Activated T-cell treated with anti-CD3 and anti-CD28 coated beads, Interleukin-2, amount 50 U/mL, for 72 hours (primary cell): ENCODE data around the gene SGSH. TPM values are rescaled to one million over a fixed set of nuclear protein-coding genes. Genes with fewer than 3 reads are reported as not detected.

Experiments
- ATAC-seq, 2 donors: fragments of 150-1000 bp; cut with Tn5 transposase; replicated peaks in 1 of 2; 2 replicates each; pipeline ENCODE4 v1.10.0; 2021; ENCODE audit warnings: moderate library complexity in 2 of 2, mild to moderate bottlenecking in 1 of 2
- DNase-seq, 2 donors: peaks; one replicate each; pipeline ENCODE4 v3.0.0; 2021 to 2022; ENCODE audit warnings: mixed read lengths in 1 of 2
- H3K27ac Mint-ChIP-seq: one replicate; pipeline ENCODE4 v1.8.0; 2022; ENCODE audit warnings: mild to moderate bottlenecking, moderate library complexity, mixed read lengths
- H3K27me3 Mint-ChIP-seq: one replicate; pipeline ENCODE4 v1.8.0; 2022; ENCODE audit warnings: low read depth, mixed read lengths
- H3K36me3 Mint-ChIP-seq, 2 donors: one replicate each; pipeline ENCODE4 v1.8.0; 2022; ENCODE audit warnings: mixed read lengths in 2 of 2, mild to moderate bottlenecking in 1 of 2; ENCODE audit not compliant: insufficient read depth in 2 of 2
- H3K4me1 Mint-ChIP-seq: one replicate; pipeline ENCODE4 v1.8.0; 2022; ENCODE audit warnings: low read depth, mixed read lengths
- H3K4me3 Mint-ChIP-seq, 2 donors: one replicate each; pipeline ENCODE4 v1.8.0; 2022; ENCODE audit warnings: mild to moderate bottlenecking in 2 of 2, mixed read lengths in 2 of 2, moderate library complexity in 2 of 2
- H3K9me3 Mint-ChIP-seq, 2 donors: one replicate each; pipeline ENCODE4 v1.8.0; 2022; ENCODE audit warnings: mixed read lengths in 2 of 2
- total RNA-seq, 2 donors: library from RNA; stranded (reverse); gene quantifications; one replicate each; pipeline ENCODE4 v1.2.3, GENCODE V29; 2022

Gene SGSH
- total RNA-seq, 2 donors from 2014 or later = 51.3 to 64.4 TPM

DNA sequence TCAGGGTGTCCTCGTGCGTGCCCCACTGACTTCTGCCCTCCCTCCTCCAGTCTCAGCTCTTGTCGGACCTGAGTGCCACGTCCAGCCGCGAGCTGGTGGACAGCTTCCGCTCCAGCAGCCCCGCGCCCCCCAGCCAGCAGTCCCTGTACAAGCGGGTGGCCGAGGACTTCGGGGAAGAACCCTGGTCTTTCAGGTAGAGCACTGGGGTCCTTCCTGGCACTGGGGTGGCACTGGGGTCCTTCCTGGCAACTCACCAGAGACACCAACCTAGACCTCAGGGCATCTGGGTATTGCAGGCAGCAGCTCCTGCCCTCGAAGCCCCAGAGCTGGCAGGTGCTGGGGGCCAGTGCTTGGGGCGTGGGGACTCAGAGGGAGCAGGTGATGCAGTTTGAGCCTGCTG lies 25.0 kb downstream of the SGSH start:
- H3K4me1 Mint-ChIP-seq = peaks cover 6% of the 10 kb centered on the region
- no peak overlapping the region for H3K4me3 Mint-ChIP-seq
- DNase-seq = no peak
- no peaks in the 10 kb centered on the region for H3K36me3 Mint-ChIP-seq
- ATAC-seq = no peak
- no peaks in the 10 kb centered on the region for H3K27me3 Mint-ChIP-seq
- peaks cover 0 to 3% of the 10 kb centered on the region in 2 donors for H3K9me3 Mint-ChIP-seq
- H3K27ac Mint-ChIP-seq = no peak overlapping the region

DNA sequence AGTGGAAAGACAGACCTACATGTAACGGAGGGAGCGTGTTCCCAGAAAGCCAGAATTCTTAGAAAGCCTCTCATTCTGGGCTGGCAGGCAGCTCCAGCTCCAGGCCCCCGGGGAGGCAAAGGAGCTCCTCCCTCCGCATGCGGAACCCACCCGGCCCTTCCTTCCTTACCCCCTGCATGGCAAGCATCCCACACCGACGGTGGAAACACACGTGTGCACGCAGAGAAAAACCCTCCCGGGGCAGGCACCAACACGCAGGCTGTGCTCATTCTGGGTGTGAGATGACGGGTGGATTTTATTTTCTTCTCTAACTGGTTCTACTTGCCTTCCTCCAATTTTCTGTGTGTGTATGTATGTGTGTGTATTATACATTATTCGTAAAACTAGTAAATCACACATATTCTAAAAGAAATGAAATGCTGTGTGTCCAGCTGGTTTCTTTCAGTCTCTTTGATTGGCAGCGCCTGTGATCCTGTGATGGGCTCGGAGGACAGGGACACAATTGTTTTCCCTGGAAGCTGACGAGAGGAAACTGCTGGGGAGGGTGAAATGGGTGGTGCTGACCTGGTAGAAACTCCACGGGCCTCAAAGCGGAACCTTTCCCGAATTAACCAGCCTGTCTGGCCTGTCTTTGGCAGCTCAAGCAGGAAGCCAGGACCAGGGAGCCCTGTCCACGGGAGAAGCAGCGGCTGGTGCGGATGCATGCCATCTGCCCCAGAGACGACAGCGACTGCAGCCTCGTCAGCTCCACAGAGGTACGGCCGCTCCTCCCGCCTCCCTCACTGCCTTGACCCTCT lies 28.1 kb downstream of the SGSH start:
- H3K9me3 Mint-ChIP-seq = peaks cover 0 to 3% of the 10 kb centered on the region in 2 donors
- no peaks in the 10 kb centered on the region for H3K36me3 Mint-ChIP-seq
- no peak overlapping the region for H3K4me3 Mint-ChIP-seq
- ATAC-seq (no peak), DNase-seq (no peak)
- H3K4me1 Mint-ChIP-seq = peaks cover 8% of the 10 kb centered on the region
- no peaks in the 10 kb centered on the region for H3K27me3 Mint-ChIP-seq
- H3K27ac Mint-ChIP-seq = no peak overlapping the region

DNA sequence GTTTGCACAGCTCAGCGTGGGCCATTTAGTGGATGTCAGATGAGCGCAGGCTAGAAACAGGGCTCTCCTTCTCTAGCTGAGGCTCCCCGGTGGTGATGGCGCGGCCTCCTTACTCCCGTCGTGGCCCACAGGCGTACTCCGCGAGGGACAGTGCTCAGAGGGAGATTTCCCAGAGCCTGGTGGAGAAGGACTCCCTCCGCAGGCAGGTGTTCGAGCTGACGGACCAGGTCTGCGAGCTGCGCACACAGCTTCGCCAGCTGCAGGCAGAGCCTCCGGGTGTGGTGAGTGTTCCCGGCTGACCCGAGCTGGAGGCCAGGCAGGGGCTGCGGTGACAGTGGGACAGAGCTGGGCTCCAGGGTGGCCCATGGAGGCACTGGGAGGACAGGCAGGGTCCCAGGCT lies 28.9 kb downstream of the SGSH start:
- ATAC-seq (no peak), DNase-seq (no peak)
- Mint-ChIP-seq H3K36me3 (no peaks in the 10 kb centered on the region), H3K4me3 (no peak overlapping the region), H3K9me3 (peaks cover 0 to 3% of the 10 kb centered on the region in 2 donors), H3K4me1 (peaks cover 8% of the 10 kb centered on the region), H3K27ac (no peak overlapping the region), H3K27me3 (no peaks in the 10 kb centered on the region)

DNA sequence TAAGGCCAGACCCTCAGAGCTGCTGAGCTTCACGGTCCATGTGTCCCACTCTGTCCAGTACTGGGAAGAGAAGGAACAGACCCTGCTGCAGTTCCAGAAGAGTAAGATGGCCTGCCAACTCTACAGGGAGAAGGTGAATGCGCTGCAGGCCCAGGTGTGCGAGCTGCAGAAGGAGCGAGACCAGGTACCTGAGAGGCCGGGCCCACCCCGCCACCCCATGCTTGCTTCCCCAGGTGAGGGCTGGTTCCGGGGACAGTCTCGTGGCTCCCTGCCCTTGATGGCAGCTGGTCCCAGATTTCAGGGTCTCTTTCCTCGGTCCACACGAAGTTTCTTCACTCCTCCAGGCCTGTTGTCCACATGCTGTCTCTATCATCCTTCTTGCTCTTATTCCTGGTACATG lies 29.4 kb downstream of the SGSH start:
- peaks cover 8% of the 10 kb centered on the region for H3K4me1 Mint-ChIP-seq
- H3K4me3 Mint-ChIP-seq = no peak overlapping the region
- peaks cover 0 to 3% of the 10 kb centered on the region in 2 donors for H3K9me3 Mint-ChIP-seq
- H3K27me3 Mint-ChIP-seq = no peaks in the 10 kb centered on the region
- ATAC-seq (no peak), DNase-seq (no peak)
- no peak overlapping the region for H3K27ac Mint-ChIP-seq
- no peaks in the 10 kb centered on the region for H3K36me3 Mint-ChIP-seq

DNA sequence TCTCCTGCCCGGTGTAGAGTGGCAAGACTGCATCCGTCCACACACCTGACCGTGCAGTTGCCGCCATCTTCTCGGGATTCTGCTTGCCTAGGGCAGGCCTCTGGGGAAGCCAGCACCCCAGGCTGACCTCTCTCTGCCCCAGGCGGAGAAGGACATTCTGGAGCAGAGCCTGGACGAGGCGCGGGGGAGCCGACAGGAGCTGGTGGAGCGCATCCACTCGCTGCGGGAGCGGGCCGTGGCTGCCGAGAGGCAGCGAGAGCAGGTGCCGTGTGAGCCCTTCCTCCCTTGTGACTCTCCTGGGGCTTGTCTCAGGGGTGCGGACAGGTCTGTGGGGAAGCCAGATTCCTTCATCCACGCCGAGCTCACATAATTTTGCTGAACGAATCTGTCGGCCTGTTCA lies 30.5 kb downstream of the SGSH start:
- peaks cover 8% of the 10 kb centered on the region for H3K4me1 Mint-ChIP-seq
- DNase-seq (no peak), ATAC-seq (no peak)
- no peaks in the 10 kb centered on the region for H3K36me3 Mint-ChIP-seq
- no peak overlapping the region for H3K27ac Mint-ChIP-seq
- no peak overlapping the region for H3K4me3 Mint-ChIP-seq
- peaks cover 0 to 3% of the 10 kb centered on the region in 2 donors for H3K9me3 Mint-ChIP-seq
- no peaks in the 10 kb centered on the region for H3K27me3 Mint-ChIP-seq

DNA sequence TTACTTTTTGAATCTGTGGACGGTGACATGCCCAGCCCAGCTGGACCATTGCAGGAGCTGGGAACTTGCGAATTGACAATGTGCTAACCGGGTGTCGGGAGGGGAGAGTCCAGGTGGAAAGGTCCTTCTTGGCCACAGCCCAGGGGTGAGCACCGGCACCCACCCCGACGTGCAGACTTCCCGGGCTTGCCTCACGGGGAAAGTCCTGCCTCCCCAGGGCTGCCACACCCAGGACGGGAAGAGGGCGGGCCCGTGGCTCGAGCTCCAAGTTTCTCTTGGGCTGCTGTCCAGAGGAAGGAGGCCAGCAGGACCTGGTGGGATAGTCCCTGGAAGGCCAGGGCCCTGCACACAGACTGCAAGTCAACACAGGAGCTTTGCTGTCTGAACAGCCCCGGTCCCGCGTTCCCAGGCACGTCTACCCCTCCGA lies 32.6 kb downstream of the SGSH start:
- no peak for DNase-seq
- H3K4me1 Mint-ChIP-seq = peaks cover 8% of the 10 kb centered on the region
- ATAC-seq = no peak
- H3K36me3 Mint-ChIP-seq = no peaks in the 10 kb centered on the region
- H3K27me3 Mint-ChIP-seq = no peaks in the 10 kb centered on the region
- no peak overlapping the region for H3K4me3 Mint-ChIP-seq
- H3K27ac Mint-ChIP-seq = no peak overlapping the region
- H3K9me3 Mint-ChIP-seq = no peaks in the 10 kb centered on the region

DNA sequence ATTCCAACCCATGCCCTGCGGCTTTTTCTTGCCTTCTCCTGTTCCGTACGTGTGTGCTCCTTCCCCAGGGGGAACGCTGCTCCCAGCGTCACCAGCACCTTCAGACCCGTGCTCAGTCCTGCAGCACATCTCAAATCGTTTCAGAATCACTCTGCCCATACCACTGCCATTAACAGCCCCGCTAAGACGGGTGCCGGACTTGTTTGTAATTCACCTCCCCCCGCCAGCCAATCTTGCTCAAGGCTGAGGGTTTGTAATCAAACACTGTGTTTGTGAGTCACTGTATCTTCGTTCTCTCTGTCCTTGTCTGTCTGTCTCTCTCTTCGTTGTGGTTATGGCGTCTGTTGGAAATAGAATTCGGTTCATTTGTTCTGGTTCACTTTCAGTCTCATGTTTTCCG lies 33.0 kb downstream of the SGSH start:
- Mint-ChIP-seq H3K4me3 (no peak overlapping the region), H3K27me3 (no peaks in the 10 kb centered on the region), H3K36me3 (no peaks in the 10 kb centered on the region), H3K9me3 (no peaks in the 10 kb centered on the region), H3K27ac (no peak overlapping the region), H3K4me1 (peaks cover 8% of the 10 kb centered on the region)
- ATAC-seq (no peak), DNase-seq (no peak)

DNA sequence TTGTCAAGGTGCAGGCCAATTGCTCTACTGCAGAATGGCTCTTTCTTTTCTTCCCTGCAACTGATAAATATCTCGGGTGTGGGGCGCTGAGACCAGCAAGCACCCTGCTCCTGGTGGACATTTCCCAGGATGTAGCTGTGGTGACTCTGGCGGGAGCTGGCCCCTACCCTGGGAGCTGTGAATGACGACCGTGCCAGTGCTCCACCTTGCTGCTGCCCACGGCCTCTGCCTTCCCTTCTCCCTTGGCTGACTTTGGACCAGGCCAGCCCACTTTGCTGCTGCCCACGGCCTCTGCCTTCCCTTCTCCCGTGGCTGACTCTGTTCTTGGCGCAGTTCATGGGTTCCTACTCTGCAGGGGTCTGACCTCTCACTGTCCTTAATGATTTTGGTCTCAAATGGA lies 34.2 kb downstream of the SGSH start:
- Mint-ChIP-seq H3K9me3 (no peaks in the 10 kb centered on the region), H3K4me3 (no peak overlapping the region), H3K27ac (no peak overlapping the region), H3K36me3 (no peaks in the 10 kb centered on the region), H3K27me3 (no peaks in the 10 kb centered on the region), H3K4me1 (peaks cover 8% of the 10 kb centered on the region)
- DNase-seq (no peak), ATAC-seq (no peak)

DNA sequence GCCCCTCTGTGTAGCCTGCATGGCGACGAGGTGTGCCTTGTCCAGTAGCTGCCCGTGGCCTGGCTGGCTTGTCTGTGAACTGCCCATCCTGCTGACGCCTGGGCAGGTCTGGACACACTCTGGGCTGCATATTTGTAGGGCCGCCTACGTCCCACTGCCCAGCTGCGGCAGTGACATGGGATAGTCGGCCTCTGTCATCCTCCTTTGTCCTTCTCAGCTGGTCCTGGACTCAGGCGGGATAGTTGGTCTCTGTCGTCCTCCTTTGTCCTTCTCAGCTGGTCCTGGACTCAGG lies 35.8 kb downstream of the SGSH start:
- Mint-ChIP-seq H3K4me1 (peaks cover 8% of the 10 kb centered on the region), H3K9me3 (no peaks in the 10 kb centered on the region), H3K27ac (no peak overlapping the region), H3K27me3 (no peaks in the 10 kb centered on the region), H3K36me3 (no peaks in the 10 kb centered on the region), H3K4me3 (no peak overlapping the region)
- DNase-seq (no peak), ATAC-seq (no peak)

DNA sequence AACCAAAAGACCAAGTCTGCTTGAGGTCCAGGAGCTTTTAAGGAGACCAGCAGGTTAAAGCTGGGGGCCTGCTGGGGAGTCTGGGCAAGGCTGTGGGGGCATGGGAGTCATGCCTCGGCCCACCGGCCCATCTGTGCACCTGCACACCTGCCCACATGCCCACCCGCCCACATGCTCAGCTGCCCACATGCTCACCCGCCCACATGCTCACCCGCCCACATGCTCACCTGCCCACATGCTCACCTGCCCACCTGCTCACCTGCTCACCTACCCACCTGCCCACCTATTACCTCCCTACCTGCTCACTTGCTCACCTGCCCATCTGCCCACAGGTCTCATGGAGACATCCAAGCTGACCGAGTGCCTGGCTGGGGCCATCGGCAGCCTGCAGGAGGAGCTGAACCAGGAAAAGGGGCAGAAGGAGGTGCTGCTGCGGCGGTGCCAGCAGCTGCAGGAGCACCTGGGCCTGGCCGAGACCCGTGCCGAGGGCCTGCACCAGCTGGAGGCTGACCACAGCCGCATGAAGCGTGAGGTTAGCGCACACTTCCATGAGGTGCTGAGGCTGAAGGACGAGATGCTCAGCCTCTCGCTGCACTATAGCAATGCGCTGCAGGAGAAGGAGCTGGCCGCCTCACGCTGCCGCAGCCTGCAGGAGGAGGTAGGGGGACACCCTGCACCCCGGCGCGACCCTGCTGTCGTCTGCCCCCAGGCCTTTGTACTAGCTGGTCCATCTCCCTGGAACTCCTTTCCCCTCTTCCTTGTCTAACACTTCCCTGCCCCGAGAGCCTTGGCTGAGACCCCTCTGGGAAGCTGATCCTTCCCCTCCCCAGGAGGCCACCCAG lies 36.3 kb downstream of the SGSH start:
- Mint-ChIP-seq H3K27me3 (no peaks in the 10 kb centered on the region), H3K4me1 (peaks cover 8% of the 10 kb centered on the region), H3K36me3 (no peaks in the 10 kb centered on the region), H3K4me3 (no peak overlapping the region), H3K27ac (no peak overlapping the region), H3K9me3 (no peaks in the 10 kb centered on the region)
- ATAC-seq (no peak), DNase-seq (no peak)

DNA sequence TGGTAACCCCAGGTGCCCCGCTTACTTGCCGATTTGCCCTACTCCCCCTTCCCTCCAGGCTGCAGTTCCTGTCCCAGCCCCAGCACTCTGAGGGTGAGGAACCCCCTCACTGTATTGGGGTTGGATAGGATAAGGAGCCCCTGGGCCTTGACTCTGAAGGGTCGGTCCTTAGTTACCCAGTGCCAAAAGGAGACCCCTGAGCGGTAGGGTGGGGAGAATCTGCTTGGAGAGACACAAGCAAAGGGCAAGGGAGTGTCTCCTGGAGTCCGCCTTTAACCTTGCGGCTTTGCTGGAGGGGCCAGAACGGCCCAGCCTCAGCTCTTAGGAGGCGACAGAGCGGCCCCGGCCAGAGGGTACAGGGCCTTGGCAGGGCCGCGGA lies 37.3 kb downstream of the SGSH start:
- Mint-ChIP-seq H3K4me1 (no peaks in the 10 kb centered on the region), H3K9me3 (no peaks in the 10 kb centered on the region), H3K36me3 (no peaks in the 10 kb centered on the region), H3K27me3 (no peaks in the 10 kb centered on the region), H3K27ac (no peak overlapping the region), H3K4me3 (no peak overlapping the region)
- no peak for DNase-seq
- no peak for ATAC-seq

DNA sequence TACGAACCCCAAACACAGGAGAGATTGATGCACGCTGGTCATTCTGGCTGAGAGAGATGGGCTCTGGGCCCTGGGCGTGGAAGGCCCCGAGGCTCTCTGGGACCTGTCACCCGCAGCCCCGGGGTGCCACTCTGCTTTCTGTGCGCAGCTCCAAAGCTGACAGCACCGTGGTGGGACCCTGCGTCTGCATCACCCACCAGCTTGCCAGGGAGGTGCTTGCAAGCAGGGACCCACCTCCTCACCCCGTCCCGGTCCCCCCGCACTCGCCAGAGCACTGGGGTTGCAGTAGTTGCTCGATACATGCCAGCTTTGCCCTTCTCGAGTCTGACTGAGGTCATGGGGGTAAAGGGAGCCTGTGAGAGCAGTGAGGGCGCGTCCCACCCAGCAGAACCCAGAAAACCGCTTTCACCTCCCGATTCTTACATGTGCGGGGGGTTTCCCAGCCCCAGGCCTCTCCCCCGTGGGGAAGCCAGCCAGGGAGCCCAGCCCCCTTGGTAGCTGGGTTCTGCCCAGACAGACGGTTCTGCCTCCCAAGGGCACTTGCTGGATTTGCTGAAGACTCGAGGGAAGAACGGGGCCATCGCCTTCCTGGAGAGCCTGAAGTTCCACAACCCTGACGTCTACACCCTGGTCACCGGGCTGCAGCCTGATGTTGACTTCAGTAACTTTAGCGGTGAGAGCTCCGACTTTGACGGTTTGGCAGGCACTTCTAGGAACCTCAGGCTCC lies 37.9 kb downstream of the SGSH start:
- Mint-ChIP-seq H3K27ac (no peak overlapping the region), H3K27me3 (no peaks in the 10 kb centered on the region), H3K4me3 (no peak overlapping the region), H3K4me1 (no peaks in the 10 kb centered on the region), H3K36me3 (no peaks in the 10 kb centered on the region), H3K9me3 (no peaks in the 10 kb centered on the region)
- ATAC-seq (no peak), DNase-seq (no peak)

DNA sequence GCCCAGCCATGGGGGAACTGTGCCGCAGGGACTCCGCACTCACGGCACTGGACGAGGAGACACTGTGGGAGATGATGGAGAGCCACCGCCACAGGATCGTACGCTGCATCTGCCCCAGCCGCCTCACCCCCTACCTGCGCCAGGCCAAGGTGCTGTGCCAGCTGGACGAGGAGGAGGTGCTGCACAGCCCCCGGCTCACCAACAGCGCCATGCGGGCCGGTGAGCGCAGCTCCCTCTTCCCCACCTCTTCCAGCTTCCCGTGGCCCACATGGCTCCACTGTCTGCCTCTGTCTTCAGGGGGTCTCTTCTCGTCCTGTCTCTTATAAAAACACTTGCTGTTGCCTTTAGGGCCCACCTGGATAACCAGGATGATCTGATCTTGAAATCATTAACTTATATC lies 38.7 kb downstream of the SGSH start:
- ATAC-seq (no peak), DNase-seq (no peak)
- Mint-ChIP-seq H3K4me3 (no peak overlapping the region), H3K36me3 (no peaks in the 10 kb centered on the region), H3K27me3 (no peaks in the 10 kb centered on the region), H3K4me1 (no peaks in the 10 kb centered on the region), H3K27ac (no peak overlapping the region), H3K9me3 (no peaks in the 10 kb centered on the region)
